ENCODE results near the gene LONP2. TPM values are rescaled to one million over a fixed set of nuclear protein-coding genes. Genes with fewer than 3 reads are reported as not detected.

The LONP2 gene
- total RNA-seq, 1 experiment from 2014 or later = 46.8 TPM

- ChIA-PET CTCF (no interaction called here), POLR2A (no interaction called here), RAD21 (ENCODE audit: low non-redundant PET in 1 of 2, low total read pairs in 2 of 2, uncharacterized antibody in 2 of 2, unreplicated experiment in 2 of 2) (no interaction called here)
- no peak overlapping the region for H3K4me3 ChIP-seq (replicated peaks in 1 of 2; ENCODE audit: low read depth in 1 of 2, low read length in 2 of 2)
- H3K27ac ChIP-seq (ENCODE audit: low read depth, low read length) = no peak overlapping the region
- H3K79me2 ChIP-seq (ENCODE audit: insufficient read depth, low read length) = no peaks in the 10 kb centered on the region
- BruUV-seq (replicated peaks) = no TSS peak
- no peaks in the 10 kb centered on the region for H3K9me3 ChIP-seq (ENCODE audit: control insufficient read depth in 1 of 2, insufficient read depth in 1 of 2, low read depth in 1 of 2, low read length in 2 of 2)
- DNase-seq (ENCODE audit: low read depth, low spot score) = no peak
- no peak for TF ChIP-seq CEBPB (IDR thresholded peaks at IDR 0.05; ENCODE audit: low read depth)
- no peaks in the 10 kb centered on the region for H4K20me1 ChIP-seq (ENCODE audit: insufficient read depth)
- peaks cover 6 to 10% of the 10 kb centered on the region in 2 experiments; a peak in 2 of 4 replicates for H3K36me3 ChIP-seq (ENCODE audit: control insufficient read depth in 1 of 2, insufficient read depth in 2 of 2, low read length in 2 of 2)
- H3K9me2 ChIP-seq (ENCODE audit: insufficient read depth) = no peaks in the 10 kb centered on the region
- H2AFZ ChIP-seq (ENCODE audit: low read depth, low read length, poor library complexity, severe bottlenecking) = no peak overlapping the region
- no peak overlapping the region for H3K4me2 ChIP-seq (ENCODE audit: low read length)
- no peak for ATAC-seq
- H3K27me3 ChIP-seq (ENCODE audit: insufficient read depth, low read length) = no peaks in the 10 kb centered on the region
- H3K9ac ChIP-seq (ENCODE audit: low read length) = no peak overlapping the region
- peaks cover 8 to 15% of the 10 kb centered on the region in 2 experiments for H3K4me1 ChIP-seq (ENCODE audit: control insufficient read depth in 1 of 2, insufficient read depth in 2 of 2, low read length in 2 of 2)
- intact Hi-C loops (cut with micrococcal nuclease) = no loop called here
These were observed 55.4 kb downstream of the LONP2 start for GRCh38 chr16:48299471-48299870.

- ChIA-PET POLR2A (no interaction called here), RAD21 (ENCODE audit: low non-redundant PET in 1 of 2, low total read pairs in 2 of 2, uncharacterized antibody in 2 of 2, unreplicated experiment in 2 of 2) (no interaction called here), CTCF (no interaction called here)
- Histone ChIP-seq H3K27me3 (ENCODE audit: insufficient read depth, low read length) (no peaks in the 10 kb centered on the region), H3K4me2 (ENCODE audit: low read length) (no peak overlapping the region), H3K9me3 (ENCODE audit: control insufficient read depth in 1 of 2, insufficient read depth in 1 of 2, low read depth in 1 of 2, low read length in 2 of 2) (no peaks in the 10 kb centered on the region), H3K27ac (ENCODE audit: low read depth, low read length) (no peak overlapping the region), H3K36me3 (ENCODE audit: control insufficient read depth in 1 of 2, insufficient read depth in 2 of 2, low read length in 2 of 2) (peaks cover 6 to 10% of the 10 kb centered on the region in 2 experiments; a peak in 2 of 4 replicates), H3K4me3 (replicated peaks in 1 of 2; ENCODE audit: low read depth in 1 of 2, low read length in 2 of 2) (no peak overlapping the region), H3K4me1 (ENCODE audit: control insufficient read depth in 1 of 2, insufficient read depth in 2 of 2, low read length in 2 of 2) (peaks cover 7% of the 10 kb centered on the region in 2 experiments), H4K20me1 (ENCODE audit: insufficient read depth) (no peaks in the 10 kb centered on the region), H3K9me2 (ENCODE audit: insufficient read depth) (no peaks in the 10 kb centered on the region), H3K79me2 (ENCODE audit: insufficient read depth, low read length) (no peaks in the 10 kb centered on the region), H3K9ac (ENCODE audit: low read length) (no peak overlapping the region), H2AFZ (ENCODE audit: low read depth, low read length, poor library complexity, severe bottlenecking) (no peak overlapping the region)
- ATAC-seq (no peak), DNase-seq (ENCODE audit: low read depth, low spot score) (peak; percentile 26)
- intact Hi-C loops (cut with micrococcal nuclease) = no loop called here
- TF ChIP-seq ATF3 (IDR thresholded peaks at IDR 0.05) (0 out of 2 replicates have a peak, but pooled peaks have one; percentile 25), RAD21 (IDR thresholded peaks at IDR 0.05; ENCODE audit: low read depth) (no peak), CEBPB (IDR thresholded peaks at IDR 0.05; ENCODE audit: low read depth) (peak; percentile 83)
- no TSS peak for BruUV-seq (replicated peaks)
These were observed 56.3 kb downstream of the LONP2 start for GRCh38 chr16:48300391-48300856.

All from HCT116 (cell line).